MV-4-11 (cell line): ENCODE measurements around the gene POFUT2.
"Not testable (repeated sequence)": the region's sequence is repeated elsewhere in the genome, so short reads cannot be mapped to it uniquely, and the experiment has no call there.

Experiments
- DNase-seq: peaks from one replicate; lab custom pipeline; 2025; lab: John Stamatoyannopoulos, UW

POFUT2 gene

DNA sequence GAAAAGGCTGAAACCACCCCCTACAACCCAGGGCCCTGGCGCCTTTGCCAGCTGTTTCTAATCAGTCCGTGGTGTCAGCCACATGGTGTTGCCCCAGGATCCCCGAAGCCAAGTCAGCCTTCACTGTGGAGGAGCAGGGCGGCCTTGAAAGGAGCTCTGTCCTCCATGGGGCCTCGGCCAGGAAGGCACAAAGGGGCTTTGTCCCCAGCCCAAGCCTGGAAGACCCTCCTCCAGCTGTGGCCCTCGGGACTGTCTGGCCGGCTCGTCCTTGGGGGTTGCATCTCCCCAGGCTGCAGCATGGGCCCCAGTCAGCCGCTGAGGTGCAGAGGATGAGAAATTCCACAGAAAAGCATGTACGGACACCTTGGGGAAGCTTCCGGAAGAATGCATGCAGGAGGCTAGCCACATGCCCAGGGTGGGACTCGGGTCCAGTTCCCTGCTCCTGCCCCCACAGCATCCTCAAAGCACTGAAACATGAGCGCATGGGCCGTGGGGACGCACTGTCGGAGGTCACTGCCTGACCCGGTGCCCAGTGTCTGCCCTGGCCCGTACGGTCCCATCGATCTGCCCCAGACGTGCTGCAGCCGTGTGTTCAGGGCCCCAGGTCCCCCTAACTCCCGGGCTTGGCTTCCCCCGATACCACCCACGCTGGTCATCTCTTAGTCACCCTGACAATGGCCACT lies 38.6 kb upstream of the POFUT2 start:
- DNase-seq, result no peak

DNA sequence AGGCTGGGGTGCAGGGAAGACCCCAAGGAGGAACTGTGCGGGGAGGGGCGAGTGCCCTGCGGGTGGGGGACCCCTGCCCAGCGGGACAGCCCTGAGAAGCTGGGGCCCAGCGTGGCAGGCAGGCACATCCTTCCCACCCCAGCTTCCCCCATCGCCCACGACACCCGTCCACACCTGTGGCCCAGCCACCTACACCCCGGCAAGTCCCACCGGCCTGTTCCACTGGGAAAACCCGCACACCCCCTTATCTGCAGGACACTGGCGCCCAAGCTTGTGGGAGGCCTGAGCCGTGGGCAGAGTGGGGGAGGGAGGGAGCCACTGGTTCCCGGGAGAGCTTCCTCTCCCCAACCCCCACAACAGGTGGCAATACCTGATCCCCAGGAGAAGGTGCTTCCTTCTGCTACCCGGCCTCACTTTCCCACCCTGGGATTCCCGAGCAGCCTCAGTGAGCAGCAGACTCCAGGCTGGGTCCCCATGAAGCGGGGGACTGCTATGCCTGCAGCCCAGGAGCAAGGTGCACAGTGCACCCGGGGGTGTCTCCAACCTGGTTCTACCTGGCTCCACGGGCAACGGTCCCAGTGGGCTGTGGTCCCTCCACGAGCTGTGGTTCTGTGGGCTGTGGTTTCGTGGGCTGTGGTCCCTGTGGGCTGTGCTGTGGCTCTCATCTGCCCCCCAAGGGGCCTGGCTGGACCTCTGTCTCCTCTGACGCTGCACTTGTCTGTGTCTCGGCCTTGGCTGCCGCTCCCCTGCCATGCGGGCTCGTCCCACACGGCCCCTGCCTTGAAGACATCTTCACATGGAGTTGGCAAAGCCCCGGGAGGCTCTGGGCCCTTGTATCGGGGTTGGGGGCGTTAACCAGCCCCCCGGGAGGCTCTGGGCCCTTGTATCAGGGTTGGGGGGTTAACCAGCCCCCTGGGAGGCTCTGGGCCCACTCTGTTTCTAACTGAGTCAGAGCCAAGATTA lies 37.8 kb upstream of the POFUT2 start:
- no peak for DNase-seq

DNA sequence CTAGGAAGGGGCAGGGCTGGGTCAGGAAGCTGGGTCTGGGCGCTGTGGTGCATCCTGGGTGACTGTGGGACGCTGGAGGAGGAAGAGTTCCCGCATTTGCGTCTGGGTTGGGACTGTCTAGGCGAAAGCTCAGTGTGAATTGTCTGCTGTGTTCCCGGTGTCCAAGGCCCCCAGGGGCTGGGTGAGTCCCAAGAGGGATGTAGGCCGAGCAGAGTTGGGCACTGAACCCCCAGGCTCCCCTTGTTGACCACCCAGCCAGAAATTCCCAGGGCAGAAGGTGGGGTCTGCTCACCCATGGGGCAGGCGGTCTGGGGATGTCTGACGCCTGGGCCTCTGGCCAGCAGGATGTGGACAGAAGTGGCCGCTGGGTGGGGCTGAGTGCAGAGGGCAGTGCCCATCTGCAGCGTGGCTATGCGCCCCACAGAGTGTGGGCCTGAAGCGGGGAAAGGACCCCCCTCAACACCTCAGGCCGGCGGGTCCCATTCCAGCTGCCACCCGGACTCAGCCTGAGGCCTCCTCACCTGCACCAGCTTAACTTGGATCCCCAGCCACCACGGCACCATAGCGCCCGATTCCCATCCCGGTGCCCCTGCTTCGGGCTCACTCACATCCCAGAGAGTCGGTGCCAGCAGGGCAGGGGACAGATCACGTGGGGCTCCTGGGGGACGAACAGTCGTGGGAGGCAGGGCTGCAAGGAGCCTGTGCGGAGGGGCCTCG lies 37.0 kb upstream of the POFUT2 start:
- no peak for DNase-seq

DNA sequence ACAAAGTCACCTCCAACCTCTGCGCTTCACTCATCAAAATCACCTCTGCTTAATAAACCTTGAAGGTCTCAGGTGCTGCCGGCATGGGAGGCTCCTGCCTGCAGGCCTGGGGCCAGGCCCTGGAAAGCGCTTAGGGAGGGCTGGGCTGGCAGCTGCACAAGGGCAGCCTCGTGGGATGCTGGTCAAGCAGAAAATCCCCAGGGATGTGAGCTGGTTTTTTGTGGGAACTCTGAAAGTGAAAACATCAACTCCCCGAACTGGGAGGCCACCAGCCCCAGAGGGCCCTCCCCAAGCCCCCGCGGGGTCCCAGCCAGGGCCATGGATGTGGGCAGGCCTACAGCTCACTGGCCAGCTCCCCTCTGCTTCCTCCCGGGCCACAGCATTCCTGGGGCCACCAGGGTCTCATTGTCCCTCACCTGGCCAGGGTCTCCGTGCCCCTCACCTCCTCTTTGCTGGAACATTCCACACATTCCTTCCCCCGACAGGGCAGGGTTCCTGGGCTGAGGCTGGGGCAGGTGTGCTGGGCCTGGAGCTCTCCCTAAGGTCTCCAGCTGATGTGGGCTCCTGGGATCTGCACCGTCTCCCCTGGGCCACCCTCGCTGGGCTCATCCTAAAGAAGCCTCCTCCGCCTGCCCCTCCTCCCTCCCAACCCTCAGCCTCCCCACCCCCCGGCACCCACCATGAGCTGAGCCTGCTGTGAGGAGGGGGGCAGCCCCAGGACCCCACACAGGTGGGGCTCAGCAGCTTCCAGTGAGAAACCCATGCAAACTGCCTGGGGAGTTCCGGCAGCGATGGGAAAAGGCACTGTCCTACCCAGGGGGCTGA lies 36.0 kb upstream of the POFUT2 start:
- DNase-seq, result no peak

DNA sequence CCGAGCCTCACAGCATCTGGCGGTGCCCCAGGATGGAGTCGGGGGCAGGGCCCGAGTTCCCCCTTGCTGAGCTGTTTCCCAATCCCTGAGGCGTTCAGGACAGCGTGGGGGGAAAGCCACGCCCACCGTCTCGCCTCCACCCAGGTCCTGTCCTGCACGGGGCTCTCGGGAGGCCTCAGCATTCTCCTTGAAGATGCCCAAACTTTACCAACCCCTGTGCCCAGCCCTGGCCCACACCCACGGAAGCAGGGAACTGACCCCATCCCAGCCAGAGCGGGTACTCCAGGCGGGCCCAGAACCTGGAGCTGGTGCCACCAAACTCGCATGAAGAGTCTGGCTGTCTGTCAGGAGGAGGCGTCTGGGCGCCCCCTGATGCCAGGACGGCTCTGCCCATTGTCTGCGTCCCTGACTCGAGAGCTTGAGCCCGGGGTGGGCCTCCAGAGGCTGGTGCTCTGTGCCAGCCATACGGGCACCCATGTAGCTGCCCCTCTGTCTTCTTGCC lies 35.3 kb upstream of the POFUT2 start:
- DNase-seq, result no peak

DNA sequence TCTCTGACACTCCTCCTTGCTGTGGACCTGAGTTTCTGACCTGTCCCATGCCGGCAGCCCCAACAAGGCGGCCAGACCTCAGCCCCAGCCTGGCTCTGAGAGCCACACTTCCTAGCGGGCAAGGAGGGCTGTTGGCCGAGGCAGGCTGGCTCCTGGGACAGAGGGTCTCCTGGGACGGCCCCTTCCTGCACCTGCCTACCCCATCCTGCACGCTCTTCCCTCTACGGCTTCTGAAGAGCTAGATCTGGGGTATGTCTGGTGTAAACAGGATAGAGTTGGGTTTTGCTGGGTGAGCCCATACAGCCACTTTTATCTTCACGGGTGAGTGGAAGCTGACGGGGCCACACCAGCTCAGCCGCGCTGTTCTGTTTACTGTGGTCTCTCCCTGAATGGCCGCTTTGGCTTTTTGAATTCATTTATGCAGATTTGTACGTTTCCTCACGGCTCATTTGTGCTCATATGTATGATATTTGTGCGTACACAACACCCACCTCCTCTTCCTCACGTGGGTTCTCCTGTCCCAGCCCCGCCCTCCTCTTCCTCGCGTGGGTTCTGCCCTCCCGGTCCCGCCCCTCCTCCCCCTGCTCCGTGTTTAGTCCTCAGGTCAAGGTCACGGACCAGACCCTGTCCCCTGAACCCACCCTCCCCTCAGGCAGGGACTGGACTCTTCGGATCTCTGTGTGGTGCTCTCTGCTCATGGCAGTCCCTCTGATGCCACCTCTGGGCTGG lies 34.7 kb upstream of the POFUT2 start:
- DNase-seq, result no peak

DNA sequence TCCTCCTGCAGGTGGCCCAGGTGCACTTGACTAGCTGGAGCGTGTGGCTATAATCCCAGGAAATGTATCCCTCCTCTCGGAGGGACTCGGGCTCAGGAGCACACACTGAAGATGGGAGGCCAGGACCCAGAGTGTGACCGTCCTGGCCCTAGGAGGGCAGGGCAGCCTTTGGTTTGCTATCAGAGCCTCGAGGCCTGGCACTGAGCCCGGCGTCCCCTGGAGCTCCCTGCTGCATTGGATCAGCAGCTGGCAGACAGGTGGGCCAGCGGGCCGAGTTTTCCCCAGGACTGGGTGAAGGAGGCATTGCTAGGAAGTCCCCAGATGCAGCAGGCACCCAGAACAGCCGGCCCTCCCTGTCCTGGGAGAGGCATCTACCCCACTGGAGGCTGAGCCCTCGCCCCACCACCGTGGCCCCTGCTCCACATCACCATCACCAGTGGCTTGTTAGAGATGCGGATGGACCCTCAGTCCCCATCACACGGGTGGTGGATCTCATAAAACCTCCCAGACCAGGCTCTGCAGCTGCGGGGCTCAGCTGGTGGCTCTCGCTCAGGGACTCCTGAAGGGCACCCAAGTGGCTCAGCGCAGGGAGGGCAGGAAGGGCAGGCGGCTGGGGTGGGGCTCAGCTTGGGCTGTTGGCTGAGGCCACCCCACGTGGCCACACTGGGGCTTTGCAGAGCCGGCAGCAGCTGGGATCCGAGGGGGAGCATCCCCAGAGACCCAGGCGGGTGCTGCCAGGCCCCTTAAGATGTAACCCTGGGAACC lies 32.7 kb upstream of the POFUT2 start:
- no peak for DNase-seq

DNA sequence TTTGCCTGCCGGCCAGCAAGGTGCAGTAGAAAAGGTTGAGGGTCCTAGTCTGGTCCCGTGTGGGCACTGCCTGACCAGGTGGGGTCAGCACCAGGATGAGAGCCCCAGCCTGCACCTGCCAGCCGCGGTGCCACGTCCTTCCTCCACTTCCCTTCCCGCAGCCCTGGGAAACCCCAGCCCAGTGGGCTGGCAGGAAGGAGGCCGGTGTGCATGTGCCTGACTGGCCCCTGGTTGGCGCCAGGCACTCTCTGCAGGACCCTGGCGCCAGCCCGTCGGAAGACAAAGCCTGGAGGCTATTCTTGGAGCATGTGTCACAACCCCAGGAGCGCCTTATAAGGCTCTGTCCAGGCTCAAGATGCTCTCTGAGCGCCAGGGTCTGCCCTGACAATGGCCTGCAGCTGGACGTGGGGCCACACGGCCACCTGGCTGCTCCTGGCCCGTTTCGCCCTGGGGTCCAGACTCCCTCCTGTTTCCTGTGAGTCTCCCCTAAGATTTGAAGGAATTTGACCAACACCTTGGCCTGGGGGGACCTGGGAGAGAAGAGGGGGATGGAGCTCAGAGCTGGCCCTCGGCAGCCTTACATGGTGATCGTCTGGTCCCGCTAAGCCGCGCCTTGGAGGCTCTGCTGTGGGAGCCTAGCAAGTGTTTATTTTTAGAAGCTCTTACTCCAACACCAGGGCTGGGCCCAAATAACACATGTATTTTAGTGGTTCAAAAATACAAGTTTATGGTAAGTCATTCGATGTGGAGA lies 31.9 kb upstream of the POFUT2 start:
- DNase-seq, result peak; percentile 31

DNA sequence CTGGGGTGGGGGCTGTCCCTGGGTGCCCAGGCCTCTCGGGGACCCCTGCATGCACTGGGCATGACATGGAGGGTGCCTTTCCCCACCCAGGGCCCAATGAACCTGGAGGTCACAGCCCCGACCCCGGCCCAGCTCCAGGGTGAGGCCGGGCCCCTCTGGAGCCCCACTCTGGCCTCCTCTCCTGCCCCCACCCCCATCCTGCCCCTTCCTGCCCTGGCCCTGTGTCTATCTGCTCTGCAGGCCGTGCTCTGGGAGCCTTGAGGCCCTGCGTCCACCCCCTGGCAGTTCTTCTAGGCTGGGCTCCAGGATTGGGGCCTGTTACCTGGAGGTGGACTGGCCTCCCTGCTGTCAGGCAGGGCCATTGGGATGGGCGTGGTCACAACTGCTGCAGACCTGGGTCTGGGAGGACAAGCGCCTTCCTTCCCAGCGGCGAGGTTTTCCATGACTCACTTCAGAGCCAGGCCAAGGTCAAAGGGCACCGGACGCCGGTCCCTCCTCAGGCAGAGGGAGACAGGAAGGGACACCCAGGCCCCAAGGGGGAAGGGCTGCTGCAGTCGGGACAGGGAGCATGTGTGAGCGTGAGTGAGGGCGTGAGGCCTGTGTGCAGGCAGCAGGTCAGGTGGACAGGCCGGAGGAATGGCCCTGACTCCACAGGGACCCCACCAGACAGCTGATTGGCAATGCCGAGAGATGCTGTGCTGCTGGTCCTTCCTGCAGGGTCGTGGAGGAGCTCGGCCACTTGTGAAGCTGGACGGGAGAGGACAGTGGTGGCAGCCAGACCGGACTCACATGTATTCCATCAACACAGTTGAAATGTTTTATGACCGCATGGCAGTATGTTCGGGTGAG lies 31.1 kb upstream of the POFUT2 start:
- DNase-seq, result no peak

DNA sequence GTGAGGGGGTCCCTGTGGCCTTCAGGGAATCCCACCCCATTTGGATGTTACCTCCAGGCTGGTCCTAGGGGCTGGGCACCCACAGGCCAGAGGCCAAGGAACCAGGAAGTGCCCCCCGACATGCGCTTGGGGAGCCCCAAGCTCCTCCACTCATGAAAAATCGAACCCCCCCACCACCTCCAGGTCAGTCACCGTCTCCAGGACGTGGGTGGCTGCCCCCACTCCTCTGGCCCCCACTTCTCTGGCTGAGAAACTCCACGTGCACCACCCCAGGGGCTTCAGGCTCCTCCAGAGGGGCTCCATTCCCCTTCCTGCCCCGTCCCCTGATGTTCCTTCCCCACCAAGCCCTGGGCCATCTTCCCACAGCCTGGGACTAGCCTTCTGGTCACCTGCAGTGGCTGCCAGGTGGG lies 30.5 kb upstream of the POFUT2 start:
- DNase-seq, result no peak

DNA sequence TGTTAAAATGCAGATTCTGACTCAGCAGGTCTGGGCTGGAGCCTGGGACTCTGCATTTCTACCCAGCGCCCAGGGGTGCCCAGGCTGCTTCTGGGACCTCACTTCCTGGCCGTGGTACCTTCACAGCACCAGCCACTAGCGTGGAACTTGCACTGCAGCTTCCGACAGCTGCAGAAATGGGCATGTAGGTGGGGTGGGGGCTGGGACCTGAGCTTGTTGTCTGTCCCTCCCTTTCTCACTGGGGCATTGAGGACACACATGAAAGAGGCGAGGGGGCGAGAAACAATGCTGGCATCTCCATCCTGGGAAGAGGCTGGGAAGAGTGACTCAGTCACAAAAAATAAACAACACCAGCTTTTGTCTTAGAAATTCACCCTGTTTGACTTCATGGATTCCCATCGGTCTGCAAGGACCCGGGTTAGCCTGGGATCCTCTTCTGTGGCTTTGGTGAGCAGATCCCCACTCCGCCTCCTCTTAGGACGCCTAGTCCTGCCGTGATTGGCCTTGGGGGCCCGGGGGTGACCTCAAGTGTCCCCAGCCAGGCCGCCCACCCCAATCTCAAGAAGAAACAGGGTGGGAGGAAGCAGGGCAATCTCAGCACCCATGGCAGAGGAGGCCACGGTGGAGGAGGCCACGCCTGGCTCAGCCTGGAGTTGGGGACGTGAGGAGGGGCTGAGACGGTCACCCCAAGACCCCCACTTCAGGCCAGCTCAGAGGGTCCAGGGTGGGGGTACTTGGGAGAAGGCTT lies 29.9 kb upstream of the POFUT2 start:
- no peak for DNase-seq

DNA sequence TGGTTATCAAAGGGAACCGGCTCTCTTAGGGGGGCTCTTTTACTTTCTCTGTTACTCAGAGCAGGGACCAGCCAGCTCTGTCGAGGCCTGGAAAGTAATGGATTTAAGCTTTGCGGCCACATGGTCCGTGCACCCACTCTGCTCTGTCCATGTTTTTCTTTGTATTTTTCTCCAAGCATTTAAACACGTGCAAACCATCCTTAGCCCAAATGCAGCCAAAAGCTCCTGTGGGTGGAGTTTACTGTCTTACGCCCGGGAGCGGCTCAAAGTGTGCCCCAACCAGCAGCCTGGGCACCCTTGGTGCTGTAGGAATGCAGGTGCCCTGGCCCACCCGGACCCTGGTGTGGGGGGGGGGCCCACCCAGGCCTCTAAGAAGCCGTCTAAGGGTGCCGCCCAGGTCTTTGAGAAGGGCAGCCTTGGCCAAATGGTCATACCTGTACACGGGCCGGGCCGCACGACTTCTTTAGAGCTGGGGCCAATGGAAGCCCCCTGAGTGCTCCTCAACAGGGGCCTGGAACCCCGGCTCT lies 29.2 kb upstream of the POFUT2 start:
- DNase-seq, result no peak

DNA sequence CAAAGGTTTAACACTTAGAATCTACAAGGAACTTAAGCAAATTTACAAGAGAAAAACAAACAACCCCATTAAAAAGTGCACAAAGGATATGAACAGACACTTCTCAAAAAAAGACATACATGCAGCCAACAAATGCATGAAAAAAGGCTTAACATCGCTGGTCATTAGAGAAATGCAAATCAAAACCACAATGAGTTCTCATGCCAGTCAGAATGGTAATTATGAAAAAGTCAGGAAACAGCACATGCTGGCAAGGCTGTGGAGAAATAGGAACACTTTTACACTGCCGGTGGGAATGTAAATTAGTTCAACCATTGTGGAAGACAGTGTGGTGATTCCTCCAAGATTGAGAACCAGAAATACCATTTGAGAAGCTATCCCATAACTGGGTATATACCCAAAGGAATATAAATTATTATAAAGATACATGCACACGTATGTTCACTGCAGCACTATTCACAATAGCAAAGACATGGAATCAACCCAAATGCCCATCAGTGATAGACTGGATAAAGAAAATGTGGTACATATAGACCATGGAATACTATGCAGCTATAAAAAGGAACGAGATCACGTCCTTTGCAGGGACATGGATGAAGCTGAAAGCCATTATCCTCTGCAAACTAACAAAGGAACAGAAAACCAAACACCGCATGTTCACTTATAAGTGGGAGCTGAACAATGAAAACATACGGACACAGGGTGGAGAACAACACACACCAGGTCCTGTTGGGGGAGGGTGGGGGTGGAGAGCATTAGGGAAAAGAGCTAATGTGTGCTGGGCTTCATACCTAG lies 28.2 kb upstream of the POFUT2 start:
- DNase-seq, result not testable (repeated sequence)

DNA sequence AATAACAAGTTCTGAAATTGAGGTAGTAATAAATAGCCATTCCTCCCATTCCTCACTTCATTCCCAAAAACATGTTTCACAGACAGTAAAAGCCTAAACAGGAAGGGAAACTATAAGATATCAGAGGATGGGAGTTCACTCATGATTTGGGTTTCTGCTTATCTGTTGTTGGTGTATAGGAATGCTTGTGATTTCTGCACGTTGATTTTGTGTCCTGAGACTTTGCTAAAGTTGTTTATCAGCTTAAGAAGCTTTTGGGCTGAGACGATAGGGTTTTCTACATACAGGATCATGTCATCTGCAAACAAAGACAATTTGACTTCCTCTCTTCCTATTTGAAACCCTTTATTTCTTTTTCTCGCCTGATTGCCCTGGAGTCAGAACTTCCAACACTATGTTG lies 26.0 kb upstream of the POFUT2 start:
- no peak for DNase-seq

DNA sequence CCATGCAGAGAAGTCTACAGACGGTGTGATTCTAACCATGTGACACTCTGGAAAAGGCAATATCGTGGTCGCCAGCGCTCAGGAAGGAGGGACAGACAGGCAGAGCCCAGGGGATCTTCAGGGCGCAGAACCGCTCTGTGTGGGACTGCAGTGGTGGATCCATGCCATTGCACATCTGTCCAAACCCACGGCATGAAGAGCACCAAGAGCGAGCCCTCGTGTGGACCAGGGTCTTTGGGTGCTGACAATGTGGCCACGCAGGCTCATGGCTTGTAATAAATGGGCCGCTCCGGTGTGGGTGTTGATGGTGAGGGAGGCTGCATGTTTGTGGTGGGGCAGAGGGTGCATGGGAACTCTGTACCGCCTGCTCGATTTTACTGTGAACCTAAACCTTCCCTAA lies 25.3 kb upstream of the POFUT2 start:
- no peak for DNase-seq

DNA sequence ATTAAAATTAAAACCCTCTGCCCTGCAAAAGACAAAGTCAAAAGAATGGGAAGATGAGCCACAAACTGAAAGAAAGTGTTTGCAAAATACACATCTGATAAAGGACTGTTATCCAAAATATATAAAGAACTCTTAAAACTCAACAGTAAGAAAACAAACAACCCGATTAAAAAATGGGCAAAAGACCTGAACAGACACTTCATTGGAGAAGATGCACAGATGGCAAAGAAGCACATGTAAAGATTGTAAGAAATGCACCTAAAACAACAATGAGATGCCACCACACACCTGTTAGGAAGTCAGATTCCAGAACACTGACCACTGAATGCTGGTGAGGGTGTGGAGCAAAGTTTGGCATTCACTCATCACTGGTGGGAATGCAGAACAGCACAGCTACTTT lies 24.6 kb upstream of the POFUT2 start:
- no peak for DNase-seq

DNA sequence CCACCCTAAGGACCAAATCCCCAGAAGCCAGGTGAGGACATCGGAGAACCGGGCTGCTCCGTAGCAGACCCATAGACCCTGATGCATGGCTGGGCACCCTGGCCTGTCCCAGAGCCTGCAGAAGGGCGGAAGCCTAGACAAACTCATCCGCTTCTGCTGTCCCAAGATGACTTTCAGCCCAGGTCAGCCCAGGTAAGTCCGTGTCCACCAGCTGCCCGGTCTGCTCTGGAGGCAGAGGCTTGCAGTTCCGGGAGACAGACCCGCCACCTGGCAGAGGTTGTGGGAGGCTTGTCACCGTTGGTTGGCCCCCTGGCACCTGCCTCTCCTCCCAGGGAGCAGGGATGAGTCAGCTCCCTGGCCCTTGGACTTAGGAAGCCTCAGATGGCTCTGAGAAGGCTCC lies 22.8 kb upstream of the POFUT2 start:
- DNase-seq, result no peak
